Tibial artery (tissue), 4 donors: Measurements from ENCODE around the gene SYNGR2.
"Not testable (repeated sequence)": the region's sequence is repeated elsewhere in the genome, so short reads cannot be mapped to it uniquely, and the experiment has no call there.

ENCODE experiments used
- DNase-seq, 2 donors: peaks; one replicate each; pipeline ENCODE4 v3.0.0-alpha.2; 2019
- H3K27ac ChIP-seq, 2 donors: fragments of 200-600 bp; sonication (generic) in 1 of 2; 1 replicate in 1 of 2; 2 replicates in 1 of 2; pipeline ENCODE4 v1.5.1; 2018 to 2019; ENCODE audit warnings: mild to moderate bottlenecking in 1 of 2
- H3K27me3 ChIP-seq, 2 donors: fragments of 200-600 bp; sonication (generic) in 1 of 2; one replicate each; pipeline versions ENCODE4 v1.5.1 to v1.6.0; 2016 to 2019
- H3K36me3 ChIP-seq, 3 donors: fragments of 200-600 bp; sonication (generic) in 2 of 3; one replicate each; pipeline ENCODE4 v1.5.1; 2016 to 2019; ENCODE audit warnings: mild to moderate bottlenecking in 2 of 3
- H3K4me1 ChIP-seq, 4 donors: fragments of 200-600 bp; sonication (generic) in 2 of 4; 1 replicate in 3 of 4; 2 replicates in 1 of 4; pipeline ENCODE4 v1.5.1; 2016 to 2019
- H3K4me3 ChIP-seq, 2 donors: fragments of 200-600 bp; sonication (generic) in 1 of 2; 1 replicate in 1 of 2; 2 replicates in 1 of 2; pipeline ENCODE4 v1.5.1; 2018 to 2019; ENCODE audit warnings: mild to moderate bottlenecking in 2 of 2
- H3K9me3 ChIP-seq, 3 donors: fragments of 200-600 bp; sonication (generic) in 1 of 3; one replicate each; pipeline ENCODE4 v1.5.1; 2016 to 2019
- intact Hi-C: fragments of 100-400 bp; cut with DNase I; formaldehyde crosslinking; loops from one replicate; pipeline ENCODE4 v1.15.0; 2023; ENCODE audit warnings: low total_unique reads
- TF ChIP-seq, protein P1 (sequence below), 2 experiments: fragments of 200-600 bp in 1 of 2; fragments of 450-650 bp in 1 of 2; IDR thresholded peaks; one replicate each; pipeline ENCODE4 v1.5.1; 2017 to 2019; ENCODE audit warnings: antibody characterized with exemption in 2 of 2, mild to moderate bottlenecking in 1 of 2, moderate library complexity in 1 of 2

Gene SYNGR2

DNA sequence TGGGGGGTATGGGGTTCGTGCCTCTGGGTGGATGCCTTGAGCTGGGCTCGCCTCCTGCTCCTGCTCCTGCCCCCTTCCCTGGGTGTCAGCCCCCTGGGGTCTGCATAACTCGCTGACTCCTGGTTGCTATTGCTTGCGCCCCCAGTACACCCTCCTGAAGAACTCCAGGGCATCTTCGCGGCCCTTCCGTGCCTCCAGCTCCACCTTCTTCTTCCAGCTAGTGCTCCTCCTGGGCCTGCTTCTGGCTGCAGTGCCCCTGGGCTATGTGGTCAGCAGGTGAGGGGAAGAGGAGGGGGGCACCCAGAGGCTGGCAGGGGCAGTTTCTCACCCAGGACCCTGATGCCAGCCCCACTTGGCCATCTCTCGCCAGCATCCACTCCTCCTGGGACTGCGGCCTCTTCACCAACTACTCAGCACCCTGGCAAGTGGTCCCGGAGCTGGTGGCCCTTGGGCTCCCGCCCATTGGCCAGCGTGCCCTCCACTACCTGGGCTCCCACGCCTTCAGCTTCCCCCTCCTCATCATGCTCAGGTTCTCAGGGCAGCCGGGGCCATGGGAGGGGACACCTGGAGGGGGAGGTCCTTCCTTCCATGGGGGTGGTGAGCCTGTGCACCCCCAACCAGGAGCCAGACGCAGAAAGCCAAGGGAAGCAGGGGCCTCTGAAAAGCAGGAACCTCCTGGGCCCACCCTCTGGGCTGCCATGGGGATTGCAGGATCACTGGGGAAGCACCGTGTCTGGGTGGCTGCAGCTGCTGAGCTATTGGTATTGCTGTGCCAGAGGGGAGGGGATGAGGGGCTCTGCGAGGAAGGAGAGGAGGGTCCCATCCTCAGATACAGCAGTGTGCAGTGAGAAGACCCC is 29.9 kb upstream of the SYNGR2 start:
- Histone ChIP-seq H3K36me3 (no peaks in the 10 kb centered on the region), H3K27ac (no peak overlapping the region), H3K27me3 (peaks cover 0 to 30% of the 10 kb centered on the region in 2 donors), H3K4me3 (no peak overlapping the region), H3K4me1 (peaks cover 0 to 12% (median 9%) of the 10 kb centered on the region in 4 donors), H3K9me3 (no peaks in the 10 kb centered on the region)
- TF ChIP-seq, protein P1, sequence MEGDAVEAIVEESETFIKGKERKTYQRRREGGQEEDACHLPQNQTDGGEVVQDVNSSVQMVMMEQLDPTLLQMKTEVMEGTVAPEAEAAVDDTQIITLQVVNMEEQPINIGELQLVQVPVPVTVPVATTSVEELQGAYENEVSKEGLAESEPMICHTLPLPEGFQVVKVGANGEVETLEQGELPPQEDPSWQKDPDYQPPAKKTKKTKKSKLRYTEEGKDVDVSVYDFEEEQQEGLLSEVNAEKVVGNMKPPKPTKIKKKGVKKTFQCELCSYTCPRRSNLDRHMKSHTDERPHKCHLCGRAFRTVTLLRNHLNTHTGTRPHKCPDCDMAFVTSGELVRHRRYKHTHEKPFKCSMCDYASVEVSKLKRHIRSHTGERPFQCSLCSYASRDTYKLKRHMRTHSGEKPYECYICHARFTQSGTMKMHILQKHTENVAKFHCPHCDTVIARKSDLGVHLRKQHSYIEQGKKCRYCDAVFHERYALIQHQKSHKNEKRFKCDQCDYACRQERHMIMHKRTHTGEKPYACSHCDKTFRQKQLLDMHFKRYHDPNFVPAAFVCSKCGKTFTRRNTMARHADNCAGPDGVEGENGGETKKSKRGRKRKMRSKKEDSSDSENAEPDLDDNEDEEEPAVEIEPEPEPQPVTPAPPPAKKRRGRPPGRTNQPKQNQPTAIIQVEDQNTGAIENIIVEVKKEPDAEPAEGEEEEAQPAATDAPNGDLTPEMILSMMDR (IDR thresholded peaks at IDR 0.05), result no peak
- DNase-seq, result no peak
- intact Hi-C loops, result no loop called here

DNA sequence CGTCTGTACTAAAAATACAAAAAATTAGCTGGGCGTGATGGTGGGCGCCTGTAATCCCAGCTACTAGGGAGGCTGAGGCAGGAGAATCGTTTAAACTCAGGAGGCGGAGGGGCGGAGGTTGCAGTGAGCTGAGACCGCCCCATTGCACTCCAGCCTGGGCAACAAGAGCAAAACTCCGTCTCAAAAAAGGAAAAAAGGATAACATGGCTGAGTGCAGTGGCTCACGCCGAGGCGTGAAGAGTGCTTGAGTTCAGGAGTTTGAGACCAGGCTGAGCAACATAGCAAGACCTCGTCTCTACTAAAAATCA is 28.6 kb upstream of the SYNGR2 start:
- Histone ChIP-seq H3K27me3 (peaks cover 0 to 21% of the 10 kb centered on the region in 2 donors), H3K4me1 (peaks cover 0 to 26% (median 20%) of the 10 kb centered on the region in 4 donors)
- H3K4me3 ChIP-seq, intact Hi-C loops, H3K27ac ChIP-seq, H3K9me3 ChIP-seq, DNase-seq, H3K36me3 ChIP-seq: not testable (repeated sequence)

- H3K27me3 ChIP-seq, result peaks cover 0 to 21% of the 10 kb centered on the region in 2 donors
- H3K9me3 ChIP-seq, result no peaks in the 10 kb centered on the region
- intact Hi-C loops, result no loop called here
- no peaks in the 10 kb centered on the region for H3K36me3 ChIP-seq
- no peak overlapping the region for H3K27ac ChIP-seq
- DNase-seq, result peak; percentile 81 to 90
- H3K4me3 ChIP-seq, result peak overlapping the region in 1 of 2 donors; percentile 7
- peaks cover 0 to 32% (median 26%) of the 10 kb centered on the region in 4 donors for H3K4me1 ChIP-seq
- TF ChIP-seq, protein P1 (IDR thresholded peaks at IDR 0.05), result no peak
Observed at GRCh38 chr17:78140169-78141051, 28.0 kb upstream of the SYNGR2 start.

DNA sequence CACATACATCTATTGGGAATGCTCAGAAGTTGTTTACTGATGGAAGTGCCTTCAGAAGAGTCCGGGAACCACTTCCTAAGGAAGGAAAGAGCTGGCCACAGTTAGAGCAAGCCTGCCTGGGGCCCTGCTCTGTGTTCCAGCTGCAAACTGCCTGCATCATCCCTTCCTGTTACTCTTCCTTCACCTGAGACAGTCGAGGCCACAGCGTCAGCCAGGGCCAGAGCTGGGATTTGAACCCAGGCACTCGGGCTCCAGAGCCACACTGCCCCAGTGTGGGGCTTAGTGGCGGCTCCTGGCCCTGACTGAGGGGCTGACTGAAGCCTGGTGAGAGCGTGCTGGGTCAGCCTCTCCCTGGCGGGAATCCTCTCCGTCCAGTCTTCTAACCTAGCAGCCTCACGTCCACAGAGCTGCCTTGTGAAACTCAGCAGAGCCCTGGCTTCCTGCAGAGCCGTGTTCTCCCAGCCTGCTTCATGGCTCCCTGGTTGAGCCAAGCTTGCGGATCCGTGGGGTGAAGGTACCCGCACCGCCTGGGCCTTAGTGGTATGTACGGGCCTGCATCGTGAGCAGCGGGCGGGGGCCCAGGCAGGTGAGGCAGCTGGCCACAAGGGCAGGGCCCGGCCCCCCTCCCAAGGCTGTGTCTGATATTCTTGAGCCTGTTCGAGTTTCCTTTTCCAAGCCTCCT is 26.8 kb upstream of the SYNGR2 start:
- TF ChIP-seq, protein P1 (IDR thresholded peaks at IDR 0.05), result no peak
- Histone ChIP-seq H3K9me3 (no peaks in the 10 kb centered on the region), H3K27me3 (peaks cover 0 to 21% of the 10 kb centered on the region in 2 donors), H3K36me3 (no peaks in the 10 kb centered on the region), H3K4me3 (no peak overlapping the region), H3K4me1 (peaks cover 0 to 34% (median 28%) of the 10 kb centered on the region in 4 donors), H3K27ac (no peak overlapping the region)
- DNase-seq, result no peak
- intact Hi-C loops, result no loop called here

DNA sequence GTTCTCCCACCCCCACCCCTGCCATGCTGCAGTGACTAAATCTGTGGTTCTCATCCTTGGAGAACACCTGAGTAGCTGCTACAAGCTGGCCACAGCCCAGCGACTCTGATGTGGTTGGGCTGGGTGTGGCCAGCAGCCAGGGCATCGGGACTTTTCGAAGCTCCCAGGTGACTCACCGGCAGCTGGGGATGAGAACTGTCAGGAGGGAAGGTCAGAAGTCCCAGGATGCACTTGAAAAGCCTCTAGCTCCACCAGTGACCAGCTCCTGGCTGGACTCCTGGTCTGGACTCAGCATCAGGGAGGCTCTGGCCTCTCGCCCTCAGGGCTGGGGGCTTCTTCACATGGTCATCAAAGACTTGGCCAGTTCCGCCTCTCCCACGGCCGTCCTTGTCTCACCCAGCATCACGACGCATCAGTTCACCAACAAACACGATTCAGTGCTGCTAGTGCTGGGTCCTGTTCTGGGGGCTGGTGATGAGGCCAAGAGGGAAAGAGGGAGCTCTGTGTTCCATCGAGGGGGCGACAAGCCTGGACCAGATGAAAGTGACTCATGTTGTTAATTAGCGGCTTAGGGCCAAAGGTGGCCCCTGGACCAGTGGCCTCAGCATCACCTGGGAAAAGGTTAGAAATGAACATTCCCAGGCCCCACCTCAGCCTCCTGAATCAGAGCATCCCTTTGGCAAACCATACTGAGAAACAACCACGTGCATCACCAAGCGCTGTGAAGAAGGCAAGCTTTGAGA is 26.1 kb upstream of the SYNGR2 start:
- peaks cover 0 to 34% (median 28%) of the 10 kb centered on the region in 4 donors for H3K4me1 ChIP-seq
- no peak overlapping the region for H3K27ac ChIP-seq
- intact Hi-C loops, result no loop called here
- H3K9me3 ChIP-seq, result no peaks in the 10 kb centered on the region
- TF ChIP-seq, protein P1 (IDR thresholded peaks at IDR 0.05), result no peak
- DNase-seq, result no peak
- H3K4me3 ChIP-seq, result no peak overlapping the region
- H3K27me3 ChIP-seq, result peaks cover 0 to 21% of the 10 kb centered on the region in 2 donors
- no peaks in the 10 kb centered on the region for H3K36me3 ChIP-seq
